GM12878 (cell line): ENCODE data around the gene ATG5.

Source experiments
- CHD1 ChIP-seq: IDR thresholded peaks from 2 replicates; pipeline ENCODE4 v1.6.1; 2012; ENCODE audit warnings: low read depth, low read length, improper control_type of control experiment
- KDM1A ChIP-seq: fragments of 200-600 bp; sonication (generic); IDR thresholded peaks from 2 replicates; pipeline ENCODE4 v1.6.1; 2016; ENCODE audit warnings: borderline replicate concordance
- RAD21 ChIP-seq: IDR thresholded peaks from 2 replicates; pipeline ENCODE4 v1.6.1; 2011; ENCODE audit warnings: mild to moderate bottlenecking, low read depth, low read length, moderate library complexity; ENCODE audit not compliant: insufficient read depth
- TAF1 ChIP-seq: IDR thresholded peaks from 2 replicates; pipeline ENCODE4 v1.6.1; 2011; ENCODE audit warnings: mild to moderate bottlenecking, low read depth, low read length, borderline replicate concordance
- TCF7 ChIP-seq: IDR thresholded peaks from 2 replicates; pipeline ENCODE4 v1.6.1; 2014; ENCODE audit warnings: antibody characterized with exemption, borderline replicate concordance
- TF ChIP-seq, protein P1 (sequence below), 3 experiments: IDR thresholded peaks in 2 of 3; conservative IDR thresholded peaks in 1 of 3; 2 replicates each; pipeline ENCODE4 v1.5.1; 2011; ENCODE audit warnings: low read depth in 3 of 3, low read length in 3 of 3, mild to moderate bottlenecking in 3 of 3, control low read depth in 2 of 3, moderate library complexity in 2 of 3, inconsistent platforms in 1 of 3, mixed read lengths in 1 of 3; ENCODE audit not compliant: control insufficient read depth in 2 of 3, insufficient read depth in 1 of 3; ENCODE audit errors: extremely low read depth in 1 of 3

DNA sequence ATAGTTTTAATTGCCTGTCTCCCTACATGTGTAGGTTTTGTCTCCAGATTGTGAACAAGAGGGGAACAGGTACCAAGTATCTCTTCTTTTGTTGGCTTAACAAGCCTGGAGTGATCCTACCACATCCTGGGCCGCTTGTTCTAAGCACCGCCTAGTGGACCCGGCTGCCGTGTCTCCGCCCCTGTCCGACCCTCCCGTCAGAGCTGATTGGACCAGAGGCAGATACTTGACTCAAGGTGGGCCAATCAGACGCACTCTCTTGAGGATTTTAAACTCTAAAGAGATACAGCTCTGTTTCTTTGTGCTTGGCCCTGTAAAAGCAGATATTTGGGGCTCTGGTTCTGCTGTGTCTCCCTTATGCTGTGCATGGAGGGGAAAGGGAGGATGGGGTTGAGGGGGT is 171.2 kb downstream of the ATG5 start:
- TF ChIP-seq, protein P1, sequence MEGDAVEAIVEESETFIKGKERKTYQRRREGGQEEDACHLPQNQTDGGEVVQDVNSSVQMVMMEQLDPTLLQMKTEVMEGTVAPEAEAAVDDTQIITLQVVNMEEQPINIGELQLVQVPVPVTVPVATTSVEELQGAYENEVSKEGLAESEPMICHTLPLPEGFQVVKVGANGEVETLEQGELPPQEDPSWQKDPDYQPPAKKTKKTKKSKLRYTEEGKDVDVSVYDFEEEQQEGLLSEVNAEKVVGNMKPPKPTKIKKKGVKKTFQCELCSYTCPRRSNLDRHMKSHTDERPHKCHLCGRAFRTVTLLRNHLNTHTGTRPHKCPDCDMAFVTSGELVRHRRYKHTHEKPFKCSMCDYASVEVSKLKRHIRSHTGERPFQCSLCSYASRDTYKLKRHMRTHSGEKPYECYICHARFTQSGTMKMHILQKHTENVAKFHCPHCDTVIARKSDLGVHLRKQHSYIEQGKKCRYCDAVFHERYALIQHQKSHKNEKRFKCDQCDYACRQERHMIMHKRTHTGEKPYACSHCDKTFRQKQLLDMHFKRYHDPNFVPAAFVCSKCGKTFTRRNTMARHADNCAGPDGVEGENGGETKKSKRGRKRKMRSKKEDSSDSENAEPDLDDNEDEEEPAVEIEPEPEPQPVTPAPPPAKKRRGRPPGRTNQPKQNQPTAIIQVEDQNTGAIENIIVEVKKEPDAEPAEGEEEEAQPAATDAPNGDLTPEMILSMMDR (IDR thresholded peaks at IDR 0.05 in 2 of 3, conservative IDR thresholded peaks at IDR 0.05 in 1 of 3; ENCODE audit: control insufficient read depth in 2 of 3, extremely low read depth in 1 of 3, insufficient read depth in 1 of 3, low read depth in 3 of 3, low read length in 3 of 3) = no peak
- TF ChIP-seq CHD1 (no peak), KDM1A (no peak), RAD21 (no peak), TAF1 (no peak), TCF7 (no peak)
